Right ventricle myocardium inferior (tissue), 1 donor: ENCODE results near the gene RARA. TPM values are rescaled to one million over a fixed set of nuclear protein-coding genes. Genes with fewer than 3 reads are reported as not detected.

Source experiments
- ATAC-seq: fragments of 200-7000 bp; cut with Tn5 transposase; one replicate; pipeline ENCODE4 v1.9.1; 2020; ENCODE audit warnings: mild to moderate bottlenecking, moderate library complexity
- DNase-seq: peaks from one replicate; pipeline ENCODE4 v3.0.0; 2021; ENCODE audit errors: missing footprints
- intact Hi-C: fragments of 100-400 bp; cut with DNase I; formaldehyde crosslinking; loops from one replicate; pipeline ENCODE4 v1.11.0; 2022
- total RNA-seq: library from RNA; stranded (reverse); fragmentation: NEBNext Ultra II Directional; extraction: Animal tissue kit (Norgen Biotek cat#: 25700); gene quantifications from one replicate; pipeline ENCODE4 v1.2.1, GENCODE V29; 2021
- donor health status: DM: no; HTN: yes; CAD: no; lungs with severe emphysema.

The RARA gene
- total RNA-seq, 1 donor from 2014 or later: 17.9 TPM

GRCh38 chr17:40322358-40323315 lies 13.7 kb downstream of the RARA start:
- DNase-seq: peak; percentile 87
- peak; percentile 18 for ATAC-seq
- intact Hi-C loops: loop anchor here (2.0 kb wide), 1 partner anchor 22 kb away; no protein-coding TSS in a partner anchor

GRCh38 chr17:40323391-40324381 lies 14.7 kb downstream of the RARA start:
- DNase-seq (peak; percentile 86), ATAC-seq (peak; percentile 8)
- intact Hi-C loops: loop anchor here (2.0 kb wide), 1 partner anchor 21 kb away; no protein-coding TSS in a partner anchor

DNA sequence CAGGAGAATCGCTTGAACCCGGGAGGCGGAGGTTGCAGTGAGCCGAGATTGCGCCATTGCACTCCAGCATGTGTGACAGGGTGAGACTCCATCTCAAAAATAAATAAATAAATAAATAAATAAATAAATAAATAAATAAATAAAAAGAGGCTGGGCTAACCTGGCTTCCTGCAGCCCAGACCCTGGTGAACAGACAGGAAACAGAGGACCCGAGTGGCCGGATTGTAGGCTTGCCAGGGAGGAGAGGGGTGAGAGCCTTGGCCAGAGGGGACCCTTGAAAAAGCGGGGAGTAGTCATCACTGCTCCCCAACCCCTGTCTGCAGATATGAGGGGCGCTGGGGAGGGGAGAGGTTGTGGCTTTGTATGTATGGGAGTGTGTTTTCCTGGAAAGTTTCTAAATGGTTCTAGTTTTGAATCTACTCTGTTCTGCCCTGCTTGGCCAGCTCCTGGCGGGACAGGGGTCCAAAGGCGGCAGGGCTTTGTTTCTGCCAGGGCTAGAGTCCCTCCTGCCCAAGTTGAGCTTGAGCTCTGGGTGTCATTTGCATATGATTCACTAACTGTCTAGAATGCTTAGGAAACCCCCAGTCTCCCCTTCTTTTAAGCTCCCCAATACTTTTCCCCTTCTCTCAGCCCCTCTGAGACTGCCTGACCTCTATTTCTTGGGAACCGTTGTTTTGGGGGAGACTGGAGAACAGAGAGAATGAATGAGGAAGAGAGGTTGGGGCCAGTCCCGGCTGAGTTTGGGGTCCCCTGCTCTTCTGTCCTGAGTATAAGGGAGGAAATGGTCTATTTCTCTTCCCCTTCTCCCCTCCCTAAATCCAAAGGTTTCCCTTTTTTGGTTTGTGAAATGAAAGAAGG lies 16.4 kb downstream of the RARA start:
- intact Hi-C loops: no loop called here
- DNase-seq (peak; percentile 52), ATAC-seq (no peak)

DNA sequence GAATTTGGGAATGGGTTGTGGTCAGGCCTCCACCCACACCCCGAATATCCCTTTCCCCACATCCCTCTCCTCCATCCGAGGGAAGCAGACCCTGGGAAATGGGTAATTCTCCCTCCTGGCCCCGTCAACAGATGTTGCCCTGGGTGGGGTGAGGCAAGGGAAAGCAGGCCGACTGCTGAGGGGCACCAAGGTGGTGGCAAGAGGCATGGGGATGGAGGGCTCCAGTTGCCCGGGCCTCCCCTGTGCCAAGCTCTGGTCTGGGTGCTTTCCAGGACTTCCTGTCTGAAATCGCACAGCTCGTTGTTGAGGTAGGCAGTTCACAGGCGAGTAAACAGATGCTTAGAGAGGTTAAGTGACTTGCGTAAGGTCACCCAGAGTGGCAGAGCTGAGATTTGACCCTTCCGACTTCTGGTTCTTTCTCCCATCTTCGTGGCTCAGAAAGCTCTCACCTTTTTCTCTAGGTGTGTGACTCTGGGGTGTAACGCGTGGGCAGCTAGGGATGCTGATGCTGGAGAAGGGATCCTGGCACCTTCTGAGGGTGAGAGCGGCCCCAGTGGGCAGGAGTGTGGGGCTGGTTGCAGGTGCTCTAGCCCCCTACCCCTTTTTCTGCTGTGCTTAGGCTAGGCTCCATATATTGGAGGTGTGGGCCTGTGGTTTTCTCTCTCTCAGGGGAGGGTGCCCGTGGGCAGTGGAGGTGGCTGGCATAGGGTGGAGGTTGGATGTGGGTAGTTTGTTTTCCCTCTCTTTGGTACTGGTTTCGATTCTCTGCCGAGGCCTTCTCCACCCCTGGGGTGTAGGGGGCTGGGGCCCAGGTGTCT lies 17.2 kb downstream of the RARA start:
- intact Hi-C loops: no loop called here
- DNase-seq (peak; percentile 70), ATAC-seq (no peak)

GRCh38 chr17:40326832-40327199 lies 17.8 kb downstream of the RARA start:
- ATAC-seq (no peak), DNase-seq (no peak)
- intact Hi-C loops: no loop called here

DNA sequence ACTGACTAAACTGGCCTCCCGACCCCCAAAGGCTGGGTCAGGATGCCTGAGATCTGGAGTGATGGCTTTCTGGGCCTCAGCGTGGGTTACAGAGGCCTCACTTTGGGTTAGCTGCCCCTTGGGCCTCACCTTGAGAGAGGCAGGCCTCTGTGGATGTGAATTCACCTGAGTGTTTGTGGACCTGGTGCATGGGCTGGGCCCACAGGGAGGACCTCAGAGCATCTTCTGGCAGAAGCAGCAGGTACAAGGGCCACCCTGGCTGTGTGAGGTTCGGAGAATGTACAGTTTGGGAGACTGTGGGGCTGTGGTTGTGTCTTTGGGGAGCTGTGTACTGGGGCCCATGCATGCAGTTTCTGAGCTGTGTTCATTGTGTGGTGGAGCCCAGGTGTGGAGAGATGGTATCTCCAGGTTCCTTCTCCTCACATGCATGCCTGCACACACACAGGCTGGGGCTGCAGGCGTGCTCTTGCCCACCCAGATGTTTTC lies 18.3 kb downstream of the RARA start:
- no peak for ATAC-seq
- no peak for DNase-seq
- intact Hi-C loops: no loop called here

GRCh38 chr17:40327735-40328385 lies 18.9 kb downstream of the RARA start:
- DNase-seq: peak; percentile 76
- no peak for ATAC-seq
- intact Hi-C loops: no loop called here

DNA sequence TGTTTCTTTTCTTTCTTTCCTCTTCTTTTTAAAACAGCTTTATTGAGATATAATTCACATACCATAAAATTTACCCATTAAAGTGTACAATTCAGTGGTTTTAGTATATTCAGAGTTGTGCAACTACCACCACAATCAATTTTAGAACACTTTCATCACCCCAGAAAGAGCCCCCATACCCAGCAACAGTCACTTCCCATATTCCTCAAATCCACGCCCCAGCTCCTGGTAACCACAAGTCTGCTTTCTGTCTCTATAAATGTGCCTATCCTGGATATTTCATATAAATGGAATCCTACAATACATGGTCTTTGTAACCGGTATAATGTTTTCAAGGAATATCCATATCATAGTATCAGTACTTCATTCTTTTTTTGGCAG lies 19.4 kb downstream of the RARA start:
- DNase-seq: no peak
- ATAC-seq: no peak
- intact Hi-C loops: no loop called here

GRCh38 chr17:40329839-40330794 lies 21.1 kb downstream of the RARA start:
- DNase-seq (peak; percentile 87), ATAC-seq (peak; percentile 43)
- intact Hi-C loops: loop anchor here (2.0 kb wide), 1 partner anchor 17 kb away; no protein-coding TSS in a partner anchor

- intact Hi-C loops: loop anchor here (1.0 to 2.0 kb wide), 2 partner anchors 10 to 16 kb away; no protein-coding TSS in a partner anchor
- ATAC-seq (no peak), DNase-seq (peak; percentile 39)
Observed at GRCh38 chr17:40330850-40331470, 22.0 kb downstream of the RARA start.

GRCh38 chr17:40331743-40332641 lies 23.0 kb downstream of the RARA start:
- intact Hi-C loops: loop anchor here (1.0 to 2.0 kb wide), 2 partner anchors 9 to 15 kb away; no protein-coding TSS in a partner anchor
- DNase-seq: peak; percentile 95
- ATAC-seq: peak; percentile 92

DNA sequence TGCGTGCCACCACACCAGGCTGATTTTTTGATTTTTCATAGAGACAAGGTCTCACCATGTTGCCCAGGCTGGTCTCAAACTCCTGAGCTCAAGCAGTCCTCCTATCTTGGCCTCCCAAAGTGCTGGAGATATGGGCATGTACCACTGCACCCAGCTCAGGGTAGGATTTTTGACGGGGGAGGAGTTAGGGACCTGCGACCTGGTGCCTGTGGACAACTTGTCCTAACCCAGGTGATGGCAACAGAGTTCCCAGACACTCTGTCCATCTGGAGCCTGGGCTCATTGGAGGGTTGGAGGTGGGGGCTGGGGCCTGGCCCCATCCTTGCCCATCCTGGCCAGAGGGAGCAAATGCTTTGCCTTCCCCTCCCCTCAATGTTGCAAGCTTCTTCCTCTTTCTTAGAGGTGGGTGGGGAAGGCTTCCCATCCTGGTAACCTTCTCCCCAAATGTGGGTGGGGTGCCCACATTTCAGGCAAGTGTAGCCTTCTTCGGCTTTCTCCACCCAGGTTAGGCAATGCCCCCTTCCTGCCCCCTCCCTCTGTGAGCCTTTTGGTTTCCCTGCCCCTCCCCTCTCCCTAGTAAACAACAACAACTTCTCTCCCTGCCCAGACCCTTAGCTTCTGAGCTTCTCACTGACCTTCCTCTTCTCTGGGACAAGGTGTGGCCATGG lies 24.9 kb downstream of the RARA start:
- DNase-seq (peak; percentile 69), ATAC-seq (no peak)
- intact Hi-C loops: no loop called here

DNA sequence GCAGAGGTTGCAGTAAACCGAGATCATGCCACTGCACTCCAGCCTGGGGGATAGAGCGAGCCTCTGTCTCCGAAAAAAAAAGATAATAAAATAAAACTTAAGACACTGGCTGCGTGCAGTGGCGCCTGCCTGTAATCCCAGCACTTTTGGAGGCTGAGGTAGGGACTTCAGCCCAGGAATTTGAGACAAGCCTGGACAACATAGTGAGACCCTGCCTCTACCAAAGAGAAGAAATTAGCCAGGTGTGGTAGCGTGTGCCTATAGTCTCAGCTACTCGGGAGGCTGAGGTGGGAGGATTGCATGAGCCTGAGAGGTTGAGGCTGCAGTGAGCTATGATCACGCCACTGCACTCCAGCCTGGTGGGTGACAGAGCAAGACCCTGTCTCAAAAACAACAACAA lies 26.6 kb downstream of the RARA start:
- DNase-seq: no peak
- no peak for ATAC-seq
- intact Hi-C loops: no loop called here

DNA sequence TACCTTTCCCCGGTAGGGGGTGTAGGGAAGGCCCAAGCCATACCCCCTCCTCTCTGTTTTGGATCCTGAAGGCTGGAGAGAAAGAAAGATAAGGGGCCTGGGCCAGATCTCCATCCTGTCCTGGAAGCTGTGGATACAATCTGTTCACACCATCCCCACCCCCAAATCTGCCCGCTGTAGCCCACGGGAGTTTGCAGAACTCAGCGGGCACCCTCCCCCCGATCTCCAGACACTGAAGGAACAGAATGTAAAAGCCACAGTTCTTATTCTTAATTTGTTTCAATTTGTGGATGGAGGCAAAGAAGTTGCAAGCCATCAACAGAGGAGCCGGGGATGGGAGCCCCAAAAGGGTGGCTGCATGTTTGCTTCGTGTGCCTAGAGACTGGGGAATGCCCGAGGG lies 28.4 kb downstream of the RARA start:
- no peak for ATAC-seq
- intact Hi-C loops: no loop called here
- DNase-seq: peak; percentile 9
